Measurements from ENCODE around the gene SEMA5A. TPM values are rescaled to one million over a fixed set of nuclear protein-coding genes. Genes with fewer than 3 reads are reported as not detected.

Gene SEMA5A
- total RNA-seq, 1 donor from 2014 or later: 11.9 TPM

DNA sequence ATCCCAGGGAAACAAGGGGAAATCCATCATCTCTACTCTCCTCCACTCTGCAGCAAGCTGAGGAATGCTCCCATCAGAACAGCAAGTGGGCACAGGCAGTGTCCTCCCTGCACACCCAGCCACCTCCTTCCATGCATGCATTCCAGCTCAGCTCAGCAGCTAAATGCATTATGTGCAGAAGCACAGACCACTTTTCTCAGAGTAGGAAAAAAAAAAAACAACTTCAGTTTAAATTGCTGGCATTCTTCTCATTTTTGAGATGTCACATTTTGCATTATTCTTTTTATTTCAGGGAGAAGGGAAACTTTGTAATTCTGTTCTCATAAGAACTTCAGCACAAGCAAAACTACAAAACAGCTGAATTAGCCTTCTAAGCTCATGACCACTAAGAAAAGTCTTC lies 312.2 kb downstream of the SEMA5A start:
- DNase-seq (ENCODE audit: low spot score): peak; percentile 23
- Histone ChIP-seq H3K4me2 (no peak overlapping the region), H3K27me3 (no peaks in the 10 kb centered on the region), H2AFZ (replicated peaks) (no peak overlapping the region), H3K79me2 (ENCODE audit: low read depth) (no peaks in the 10 kb centered on the region), H3K36me3 (no peaks in the 10 kb centered on the region), H3F3A (ENCODE audit: low read depth) (no peaks in the 10 kb centered on the region), H4K20me1 (ENCODE audit: low read depth) (no peaks in the 10 kb centered on the region), H3K4me3 (no peak overlapping the region), H3K9ac (no peak overlapping the region), H3K27ac (no peak overlapping the region), H3K4me1 (peaks cover 7% of the 10 kb centered on the region), H3K9me3 (ENCODE audit: low read depth) (no peaks in the 10 kb centered on the region)
- Mint-ChIP-seq H3K9me3 (peaks cover 2% of the 10 kb centered on the region), H3K27me3 (ENCODE audit: insufficient read depth, low read depth) (no peaks in the 10 kb centered on the region), H3K36me3 (peaks cover 8% of the 10 kb centered on the region), H3K27ac (peak overlapping the region; percentile 34), H3K4me3 (no peak overlapping the region), H3K4me1 (peaks cover 11% of the 10 kb centered on the region)
- TF ChIP-seq, protein P1, sequence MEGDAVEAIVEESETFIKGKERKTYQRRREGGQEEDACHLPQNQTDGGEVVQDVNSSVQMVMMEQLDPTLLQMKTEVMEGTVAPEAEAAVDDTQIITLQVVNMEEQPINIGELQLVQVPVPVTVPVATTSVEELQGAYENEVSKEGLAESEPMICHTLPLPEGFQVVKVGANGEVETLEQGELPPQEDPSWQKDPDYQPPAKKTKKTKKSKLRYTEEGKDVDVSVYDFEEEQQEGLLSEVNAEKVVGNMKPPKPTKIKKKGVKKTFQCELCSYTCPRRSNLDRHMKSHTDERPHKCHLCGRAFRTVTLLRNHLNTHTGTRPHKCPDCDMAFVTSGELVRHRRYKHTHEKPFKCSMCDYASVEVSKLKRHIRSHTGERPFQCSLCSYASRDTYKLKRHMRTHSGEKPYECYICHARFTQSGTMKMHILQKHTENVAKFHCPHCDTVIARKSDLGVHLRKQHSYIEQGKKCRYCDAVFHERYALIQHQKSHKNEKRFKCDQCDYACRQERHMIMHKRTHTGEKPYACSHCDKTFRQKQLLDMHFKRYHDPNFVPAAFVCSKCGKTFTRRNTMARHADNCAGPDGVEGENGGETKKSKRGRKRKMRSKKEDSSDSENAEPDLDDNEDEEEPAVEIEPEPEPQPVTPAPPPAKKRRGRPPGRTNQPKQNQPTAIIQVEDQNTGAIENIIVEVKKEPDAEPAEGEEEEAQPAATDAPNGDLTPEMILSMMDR (IDR thresholded peaks at IDR 0.05): no peak
- TF ChIP-seq EZH2 (IDR thresholded peaks at IDR 0.05): no peak
- TF ChIP-seq EZH2phosphoT487 (IDR thresholded peaks at IDR 0.05): no peak

GRCh38 chr5:9233035-9233434 lies 312.8 kb downstream of the SEMA5A start:
- H3K4me1 ChIP-seq: peaks cover 7% of the 10 kb centered on the region
- H3K27ac Mint-ChIP-seq: no peak overlapping the region
- no peak overlapping the region for H3K27ac ChIP-seq
- H2AFZ ChIP-seq (replicated peaks): no peak overlapping the region
- H3K36me3 ChIP-seq: no peaks in the 10 kb centered on the region
- H3K36me3 Mint-ChIP-seq: peaks cover 8% of the 10 kb centered on the region
- H3K9me3 Mint-ChIP-seq: peaks cover 2% of the 10 kb centered on the region
- no peaks in the 10 kb centered on the region for H3K79me2 ChIP-seq (ENCODE audit: low read depth)
- H3K27me3 ChIP-seq: no peaks in the 10 kb centered on the region
- DNase-seq (ENCODE audit: low spot score): no peak
- no peaks in the 10 kb centered on the region for H4K20me1 ChIP-seq (ENCODE audit: low read depth)
- H3K4me1 Mint-ChIP-seq: peaks cover 11% of the 10 kb centered on the region
- H3K4me3 ChIP-seq: no peak overlapping the region
- H3F3A ChIP-seq (ENCODE audit: low read depth): no peaks in the 10 kb centered on the region
- no peak overlapping the region for H3K4me2 ChIP-seq
- H3K27me3 Mint-ChIP-seq (ENCODE audit: insufficient read depth, low read depth): no peaks in the 10 kb centered on the region
- no peaks in the 10 kb centered on the region for H3K9me3 ChIP-seq (ENCODE audit: low read depth)
- H3K9ac ChIP-seq: no peak overlapping the region
- TF ChIP-seq EZH2phosphoT487 (IDR thresholded peaks at IDR 0.05) (no peak), EZH2 (IDR thresholded peaks at IDR 0.05) (no peak)
- TF ChIP-seq, protein P1 (IDR thresholded peaks at IDR 0.05): no peak
- H3K4me3 Mint-ChIP-seq: no peak overlapping the region

- Histone ChIP-seq H2AFZ (replicated peaks) (no peak overlapping the region), H3K36me3 (no peaks in the 10 kb centered on the region), H3K9ac (no peak overlapping the region), H3K27ac (no peak overlapping the region), H3K79me2 (ENCODE audit: low read depth) (no peaks in the 10 kb centered on the region), H3F3A (ENCODE audit: low read depth) (no peaks in the 10 kb centered on the region), H3K4me3 (no peak overlapping the region), H4K20me1 (ENCODE audit: low read depth) (no peaks in the 10 kb centered on the region), H3K27me3 (no peaks in the 10 kb centered on the region), H3K9me3 (ENCODE audit: low read depth) (no peaks in the 10 kb centered on the region), H3K4me2 (no peak overlapping the region), H3K4me1 (peaks cover 7% of the 10 kb centered on the region)
- H3K27ac Mint-ChIP-seq: no peak overlapping the region
- H3K27me3 Mint-ChIP-seq (ENCODE audit: insufficient read depth, low read depth): no peaks in the 10 kb centered on the region
- H3K4me1 Mint-ChIP-seq: peaks cover 11% of the 10 kb centered on the region
- TF ChIP-seq, protein P1 (IDR thresholded peaks at IDR 0.05): no peak
- TF ChIP-seq EZH2phosphoT487 (IDR thresholded peaks at IDR 0.05) (no peak), EZH2 (IDR thresholded peaks at IDR 0.05) (no peak)
- H3K4me3 Mint-ChIP-seq: no peak overlapping the region
- peaks cover 2% of the 10 kb centered on the region for H3K9me3 Mint-ChIP-seq
- H3K36me3 Mint-ChIP-seq: peaks cover 8% of the 10 kb centered on the region
- DNase-seq (ENCODE audit: low spot score): no peak
Measured at GRCh38 chr5:9231842-9232241, 314.0 kb downstream of the SEMA5A start.
